ENCODE measurements around the gene ATP2A1. TPM values are rescaled to one million over a fixed set of nuclear protein-coding genes. Genes with fewer than 3 reads are reported as not detected.

The ATP2A1 gene
- total RNA-seq = 0.28 and 0.46 TPM in 2 replicates

GRCh38 chr16:28878083-28878926, at the start of gene ATP2A1:
Gene ATP2A1, plus strand, starts transcription at chr16:28878488. Its CDS starts 184 bp downstream, at chr16:28878672.

GRCh38 chr16:28846080-28846932, 32.0 kb upstream of the ATP2A1 start, which contains the start of gene TUFM:
Gene TUFM, minus strand, starts transcription at chr16:28846348. Its CDS starts 79 bp downstream, at chr16:28846269.

GRCh38 chr16:28924762-28925385, 46.6 kb downstream of the ATP2A1 start, which contains the start of gene RABEP2:
Gene RABEP2, minus strand, starts transcription at chr16:28925238. Its CDS starts 75 bp downstream, at chr16:28925163.

DNA sequence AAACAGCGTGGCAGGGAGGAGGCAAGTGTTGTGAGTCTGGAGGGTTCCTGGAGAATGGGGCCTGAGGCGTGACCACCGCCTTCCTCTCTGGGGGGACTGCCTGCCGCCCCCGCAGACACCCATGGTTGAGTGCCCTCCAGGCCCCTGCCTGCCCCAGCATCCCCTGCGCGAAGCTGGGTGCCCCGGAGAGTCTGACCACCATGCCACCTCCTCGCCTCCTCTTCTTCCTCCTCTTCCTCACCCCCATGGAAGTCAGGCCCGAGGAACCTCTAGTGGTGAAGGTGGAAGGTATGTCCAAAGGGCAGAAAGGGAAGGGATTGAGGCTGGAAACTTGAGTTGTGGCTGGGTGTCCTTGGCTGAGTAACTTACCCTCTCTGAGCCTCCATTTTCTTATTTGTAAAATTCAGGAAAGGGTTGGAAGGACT, 53.5 kb downstream of the ATP2A1 start, which contains the start of gene CD19:
Gene CD19 (plus strand): TSS at position 171 of the 425 bp plus-strand sequence. CDS start 30 bp downstream, at position 201.

GRCh38 chr16:28950648-28951409, 72.5 kb downstream of the ATP2A1 start, which contains the start of gene NFATC2IP:
Gene NFATC2IP, plus strand, starts transcription at chr16:28950937. Its CDS starts 75 bp downstream, at chr16:28951012.

Other genes starting within 250 kb of the ATP2A1 start
- 0.55 TPM in 1 of 2 replicates, not detected in the other for gene NPIPB8, start 240.4 kb upstream of the ATP2A1 start, total RNA-seq
- gene EIF3C, start 167.0 kb upstream of the ATP2A1 start, total RNA-seq = 125 and 217 TPM in 2 replicates
- 0.71 and 1.4 TPM in 2 replicates for gene NPIPB9, start 126.7 kb upstream of the ATP2A1 start, total RNA-seq
- gene ATXN2L, start 55.5 kb upstream of the ATP2A1 start, total RNA-seq = 26.6 and 27.4 TPM in 2 replicates
- 108 and 110 TPM in 2 replicates for gene TUFM, start 32.1 kb upstream of the ATP2A1 start, total RNA-seq
- gene SH2B1, start 14.6 kb upstream of the ATP2A1 start, total RNA-seq = 7.3 and 10.6 TPM in 2 replicates
- gene RABEP2, start 46.8 kb downstream of the ATP2A1 start, total RNA-seq = 24.7 and 28.2 TPM in 2 replicates
- not detected in 2 replicates for gene CD19, start 53.5 kb downstream of the ATP2A1 start, total RNA-seq
- gene NFATC2IP, start 72.4 kb downstream of the ATP2A1 start, total RNA-seq = 12.7 and 12.8 TPM in 2 replicates
- 26.3 and 39.0 TPM in 2 replicates for gene SPNS1, start 96.3 kb downstream of the ATP2A1 start, total RNA-seq
- 0.14 and 1.8 TPM in 2 replicates for gene LAT, start 106.6 kb downstream of the ATP2A1 start, total RNA-seq

Measured in smooth muscle cell of bladder (primary cell).